Hepatic stellate cell (primary cell): ENCODE data around the gene TGM5.
A peak's percentile ranks its signal among the peaks of the same experiment; 100 is the strongest.

Experiments
- DNase-seq: peaks from one replicate; pipeline ENCODE4 v3.0.0; 2011; ENCODE audit warnings: low spot score

Gene TGM5

DNA sequence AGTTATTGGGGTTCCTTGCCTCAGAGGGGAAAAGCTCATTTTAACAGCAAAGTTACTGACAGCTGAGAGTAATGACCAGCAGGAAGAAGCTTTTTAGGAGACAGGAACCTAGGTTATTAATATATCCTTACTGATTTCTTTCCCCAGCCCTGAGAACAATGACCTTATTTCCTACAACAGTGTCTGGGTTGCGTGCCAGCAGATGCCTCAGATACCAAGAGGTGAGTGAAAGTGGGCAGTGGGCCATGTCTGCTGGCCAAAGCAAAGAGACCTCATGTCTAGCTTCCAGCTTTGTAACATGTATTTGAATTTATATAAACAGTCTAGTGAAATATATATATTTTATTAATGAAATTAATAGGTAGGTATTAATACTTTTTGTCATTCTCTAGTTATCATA, 76.5 kb downstream of the TGM5 start:
- DNase-seq, result no peak

DNA sequence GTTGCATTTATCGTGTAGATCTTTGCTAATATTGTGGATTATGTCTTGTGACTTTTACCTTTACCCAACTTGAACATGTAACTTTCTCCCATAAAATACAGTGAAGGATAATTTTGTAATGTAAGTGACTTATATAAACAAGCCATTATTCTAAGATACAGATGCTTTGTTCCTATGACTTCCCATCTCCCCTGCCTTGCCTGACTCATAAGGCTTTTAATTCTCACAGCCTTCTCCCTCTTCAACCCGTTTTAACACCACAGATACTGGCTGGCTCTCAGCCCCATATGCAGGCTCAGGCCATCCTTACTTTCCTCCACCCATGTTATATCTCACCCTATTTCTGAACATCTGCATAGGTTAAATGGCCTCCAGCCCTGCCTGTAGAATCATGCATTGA, 77.4 kb downstream of the TGM5 start:
- no peak for DNase-seq

DNA sequence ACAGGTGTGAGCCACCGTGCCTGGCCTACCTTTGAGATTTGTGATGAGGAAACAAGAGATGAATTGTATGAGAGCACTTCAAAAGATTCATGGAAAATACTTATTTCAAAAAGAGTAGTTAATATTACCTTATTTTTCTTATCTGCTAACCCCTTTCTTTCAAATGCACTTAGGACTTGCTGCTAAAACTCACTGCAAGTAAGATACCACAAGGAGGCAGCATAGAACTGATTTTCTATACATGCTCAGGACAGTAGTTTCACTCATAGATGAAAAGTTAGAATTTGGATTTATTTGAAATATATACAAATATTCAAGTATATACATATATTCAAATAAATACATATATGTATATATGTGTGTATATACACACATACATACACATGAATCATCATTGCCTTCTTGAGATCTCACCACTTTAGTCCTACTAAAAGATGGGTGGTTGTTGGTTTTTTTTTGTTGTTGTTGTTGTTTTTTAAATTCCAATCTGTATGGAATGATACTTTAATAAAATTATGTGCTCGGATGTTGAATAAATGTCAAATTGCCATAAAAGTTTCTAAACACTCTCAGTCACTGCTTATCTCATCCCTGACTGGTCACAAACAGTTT, 79.1 kb downstream of the TGM5 start:
- peak; percentile 51 for DNase-seq

DNA sequence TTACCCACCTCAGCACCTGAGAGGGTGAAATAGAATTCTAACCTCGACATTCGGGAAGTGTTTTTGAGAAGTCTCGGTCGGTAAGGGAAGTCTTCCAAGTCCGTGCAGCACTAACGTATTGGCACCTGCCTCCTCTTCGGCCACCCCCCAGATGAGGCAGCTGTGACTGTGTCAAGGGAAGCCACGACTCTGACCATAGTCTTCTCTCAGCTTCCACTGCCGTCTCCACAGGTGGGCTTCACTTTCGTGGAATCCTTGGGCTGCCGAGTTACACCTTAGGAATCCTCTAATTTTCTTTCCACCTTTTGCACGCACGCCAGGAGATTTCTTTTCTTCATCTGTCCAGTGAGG, 80.8 kb downstream of the TGM5 start:
- DNase-seq, result no peak

DNA sequence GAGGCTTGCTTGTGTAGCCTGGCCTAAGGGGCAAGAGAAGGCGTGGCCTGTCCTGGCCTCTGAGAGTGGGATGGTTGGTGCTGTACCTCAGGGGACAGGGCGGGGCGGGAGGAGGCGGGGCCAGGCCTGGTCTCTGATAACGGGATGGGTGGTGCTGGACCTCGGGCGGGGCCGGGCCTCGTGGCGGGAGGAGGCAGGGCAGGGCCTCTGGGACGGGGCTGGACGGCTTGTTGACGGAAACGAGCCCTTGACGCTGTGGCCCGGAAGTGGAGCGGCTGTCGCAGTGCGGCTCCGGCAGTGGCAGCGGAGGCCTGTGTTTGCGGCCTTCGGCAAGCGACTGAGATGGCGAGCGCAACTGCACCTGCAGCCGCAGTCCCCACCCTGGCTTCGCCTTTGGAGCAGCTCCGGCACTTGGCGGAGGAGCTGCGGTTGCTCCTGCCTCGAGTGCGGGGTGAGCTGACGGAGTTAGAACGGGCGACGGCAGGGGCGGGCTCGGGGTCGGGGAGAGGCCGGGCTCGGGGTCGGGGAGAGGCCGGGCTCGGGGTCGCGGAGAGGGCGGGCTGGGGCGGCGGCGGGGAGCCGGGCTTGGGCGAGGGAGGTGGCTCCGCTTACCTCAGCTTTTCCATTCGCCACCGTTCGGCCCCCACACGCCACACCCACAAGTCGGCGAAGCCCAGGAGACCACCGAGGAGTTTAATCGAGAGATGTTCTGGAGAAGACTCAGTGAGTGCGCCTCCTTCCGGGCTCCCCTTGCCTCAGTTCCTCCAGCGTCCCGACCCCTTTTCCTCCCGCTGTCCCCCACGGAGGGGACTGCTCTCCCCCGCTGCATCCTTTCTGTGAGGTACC, 81.3 kb downstream of the TGM5 start, which contains the start of gene CCNDBP1:
CCNDBP1 (plus strand) TSS at position 247 of the 846 bp plus-strand sequence; CDS start at position 343, 96 bp downstream.
- peak; percentile 91 for DNase-seq

DNA sequence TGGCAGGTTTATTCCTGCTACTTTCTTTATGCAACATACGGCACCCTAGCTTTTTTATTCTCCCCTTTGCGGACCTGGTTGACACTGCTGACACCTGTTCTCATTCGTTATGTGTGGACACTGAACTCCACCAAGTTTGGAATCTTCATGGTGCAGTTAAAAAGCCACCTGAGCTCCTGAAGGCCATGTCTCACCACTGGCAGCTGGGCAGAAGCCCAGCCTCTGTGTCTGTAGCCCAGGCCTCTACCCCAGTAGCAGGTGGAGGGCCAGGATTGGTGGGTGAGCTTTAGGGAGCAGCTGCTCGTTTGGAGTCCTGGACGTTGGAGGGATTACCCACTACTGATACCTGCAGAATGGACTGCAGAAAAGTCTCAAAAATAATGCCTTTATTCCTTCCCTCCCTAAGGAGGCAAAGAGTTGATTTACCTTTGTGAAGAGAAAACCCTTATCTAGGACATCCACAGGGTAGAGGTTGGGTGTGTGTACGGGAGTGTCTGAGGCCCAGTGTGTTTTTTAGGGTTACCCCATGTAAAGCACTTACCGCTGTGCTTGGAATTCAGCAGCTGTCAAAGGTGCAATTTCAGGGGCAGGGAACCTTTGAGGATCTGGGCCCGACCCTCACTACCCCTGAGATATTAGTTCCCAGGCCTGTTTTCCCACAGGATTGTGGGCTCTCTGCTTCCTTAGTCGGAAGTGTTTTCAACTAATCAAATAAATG, 82.2 kb downstream of the TGM5 start:
- DNase-seq, result no peak

DNA sequence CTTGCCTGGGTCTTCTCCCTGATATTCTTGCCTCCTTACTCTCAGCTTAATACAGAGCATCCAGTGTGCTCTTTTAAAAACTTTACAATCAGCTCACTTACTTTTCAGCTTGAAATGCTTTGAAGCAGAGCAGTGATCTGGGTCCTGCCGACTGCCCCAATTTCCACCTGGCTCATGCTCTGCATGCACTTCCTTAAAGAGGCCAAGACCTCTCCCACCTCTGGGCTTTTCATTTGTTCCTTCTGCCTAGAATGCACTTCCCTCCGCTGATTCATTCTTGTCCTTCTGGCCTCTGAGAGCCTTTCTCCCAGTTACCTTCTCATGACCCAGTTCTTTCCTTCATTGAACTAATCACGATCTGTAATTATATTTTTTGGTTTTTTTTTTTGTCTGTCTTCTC, 83.5 kb downstream of the TGM5 start:
- DNase-seq, result no peak
